Fibroblast of mammary gland (primary cell): Measurements from ENCODE around the gene SLC27A4.

Source experiments
- DNase-seq: peaks from one replicate; pipeline ENCODE4 v3.0.0-alpha.2; 2010; ENCODE audit warnings: low read depth
- H3K4me3 ChIP-seq: 2 replicates; pipeline ENCODE4 v1.5.1; 2011; ENCODE audit warnings: low read depth, mild to moderate bottlenecking, low read length, moderate library complexity; ENCODE audit not compliant: control insufficient read depth
- TF ChIP-seq, protein P1 (sequence below): conservative IDR thresholded peaks from 2 replicates; pipeline ENCODE4 v1.5.1; 2011; ENCODE audit warnings: low read depth, low read length, inconsistent platforms; ENCODE audit not compliant: control insufficient read depth, insufficient read depth

The SLC27A4 gene

DNA sequence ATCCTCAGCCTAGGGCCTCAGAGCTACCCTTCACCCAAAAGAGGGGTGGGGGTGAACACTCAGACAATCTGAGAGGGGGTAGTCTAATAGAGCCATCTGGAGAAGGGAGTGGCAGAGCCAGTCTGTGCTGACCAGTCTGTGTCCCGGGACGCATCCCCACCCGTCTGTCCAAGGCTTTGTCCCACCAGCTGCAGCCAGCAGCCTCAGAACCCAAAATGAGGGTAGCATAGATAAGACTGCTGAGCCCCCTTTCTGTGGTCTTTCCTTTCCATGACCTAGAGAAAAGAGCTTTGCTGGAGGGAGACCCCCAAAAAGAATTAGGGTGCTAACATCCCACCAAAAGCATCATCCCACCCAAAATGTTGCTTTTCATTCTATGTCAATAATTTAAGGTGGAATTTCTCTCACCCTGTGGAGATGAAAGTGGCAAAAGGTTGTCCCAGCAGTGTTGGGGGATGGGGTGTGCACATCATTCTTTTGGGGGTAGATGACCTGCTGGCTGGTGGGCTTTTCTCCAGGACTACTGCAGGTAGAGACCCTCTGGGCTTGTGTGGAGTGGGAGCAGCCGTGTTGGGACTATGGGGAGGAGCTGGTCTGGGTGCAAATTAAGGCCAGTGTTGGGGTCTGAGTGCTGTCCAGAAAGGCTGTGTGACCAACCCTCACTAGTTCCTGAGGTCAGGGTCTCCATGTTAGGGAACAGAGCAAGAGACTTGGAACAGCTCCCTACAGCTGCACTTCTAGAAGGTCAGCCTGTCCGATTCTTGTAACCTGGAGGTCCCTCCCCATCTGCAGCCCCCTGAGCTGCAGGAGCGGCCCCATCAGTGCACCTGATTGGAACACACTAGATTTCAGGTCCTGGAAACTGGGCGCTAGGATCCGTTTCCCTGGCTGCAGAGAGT, 50.7 kb downstream of the SLC27A4 start:
- TF ChIP-seq, protein P1, sequence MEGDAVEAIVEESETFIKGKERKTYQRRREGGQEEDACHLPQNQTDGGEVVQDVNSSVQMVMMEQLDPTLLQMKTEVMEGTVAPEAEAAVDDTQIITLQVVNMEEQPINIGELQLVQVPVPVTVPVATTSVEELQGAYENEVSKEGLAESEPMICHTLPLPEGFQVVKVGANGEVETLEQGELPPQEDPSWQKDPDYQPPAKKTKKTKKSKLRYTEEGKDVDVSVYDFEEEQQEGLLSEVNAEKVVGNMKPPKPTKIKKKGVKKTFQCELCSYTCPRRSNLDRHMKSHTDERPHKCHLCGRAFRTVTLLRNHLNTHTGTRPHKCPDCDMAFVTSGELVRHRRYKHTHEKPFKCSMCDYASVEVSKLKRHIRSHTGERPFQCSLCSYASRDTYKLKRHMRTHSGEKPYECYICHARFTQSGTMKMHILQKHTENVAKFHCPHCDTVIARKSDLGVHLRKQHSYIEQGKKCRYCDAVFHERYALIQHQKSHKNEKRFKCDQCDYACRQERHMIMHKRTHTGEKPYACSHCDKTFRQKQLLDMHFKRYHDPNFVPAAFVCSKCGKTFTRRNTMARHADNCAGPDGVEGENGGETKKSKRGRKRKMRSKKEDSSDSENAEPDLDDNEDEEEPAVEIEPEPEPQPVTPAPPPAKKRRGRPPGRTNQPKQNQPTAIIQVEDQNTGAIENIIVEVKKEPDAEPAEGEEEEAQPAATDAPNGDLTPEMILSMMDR: no peak
- H3K4me3 ChIP-seq: no peak overlapping the region
- DNase-seq: no peak

DNA sequence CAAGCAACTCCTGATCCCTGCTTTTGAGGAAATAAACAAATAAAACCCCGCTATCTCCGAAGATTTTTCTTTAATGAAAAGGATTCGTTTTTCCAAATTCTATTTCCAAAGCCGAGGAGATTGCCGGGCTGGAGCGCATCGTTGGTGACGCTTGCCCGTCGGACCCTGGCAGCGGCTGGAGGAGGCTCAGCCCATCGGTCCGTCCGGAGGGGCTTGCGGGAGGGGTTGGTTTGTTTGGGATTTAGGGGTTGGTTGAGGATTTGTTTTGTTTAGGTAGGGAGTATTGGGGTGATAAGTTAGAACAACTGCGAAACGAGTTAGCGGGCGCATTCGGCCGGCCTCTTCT, 51.6 kb downstream of the SLC27A4 start:
- H3K4me3 ChIP-seq: no peak overlapping the region
- DNase-seq: no peak
- TF ChIP-seq, protein P1: no peak

DNA sequence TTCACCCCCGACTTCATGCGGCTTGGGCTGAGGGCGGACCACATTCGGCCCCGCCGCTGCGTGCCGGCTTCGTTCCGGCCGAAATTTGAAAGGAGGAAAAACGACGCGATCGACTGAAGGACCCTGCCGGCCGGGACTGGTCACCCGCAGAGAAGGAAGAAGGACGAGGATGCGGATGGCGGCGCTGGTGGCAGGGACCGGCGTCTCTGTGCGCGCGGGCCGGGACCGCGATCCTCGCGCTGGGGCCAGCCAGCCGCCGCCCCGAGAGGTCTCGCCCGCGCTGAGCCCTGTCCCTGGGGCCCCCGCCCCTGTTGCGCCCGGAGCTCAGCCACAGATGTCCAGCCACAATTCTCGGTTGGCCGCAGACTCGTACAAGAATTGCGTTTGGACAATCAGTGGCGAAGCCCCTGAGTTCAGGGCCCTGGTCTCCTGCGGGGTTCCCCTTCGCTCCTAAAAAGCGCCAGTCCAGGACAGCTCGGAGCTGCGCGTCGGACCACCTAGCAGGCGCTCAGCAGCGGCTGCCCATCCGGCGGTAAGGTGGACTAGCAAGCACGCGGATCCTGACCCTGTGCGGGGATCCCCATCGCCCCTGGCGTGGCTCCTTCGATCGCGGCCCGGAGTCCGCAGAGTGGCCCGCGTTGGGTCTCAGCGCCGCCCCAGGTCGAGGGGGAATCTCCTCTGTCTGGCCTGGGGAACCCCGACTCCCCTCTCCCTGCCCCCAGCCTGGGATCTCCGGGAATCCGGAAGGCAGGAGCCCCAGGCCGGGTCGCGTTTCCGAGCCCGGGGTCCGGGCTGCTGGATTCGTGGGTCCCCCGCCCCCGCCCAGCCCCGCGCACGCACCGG, 52.2 kb downstream of the SLC27A4 start:
- no peak for DNase-seq
- H3K4me3 ChIP-seq: no peak overlapping the region
- TF ChIP-seq, protein P1: no peak

DNA sequence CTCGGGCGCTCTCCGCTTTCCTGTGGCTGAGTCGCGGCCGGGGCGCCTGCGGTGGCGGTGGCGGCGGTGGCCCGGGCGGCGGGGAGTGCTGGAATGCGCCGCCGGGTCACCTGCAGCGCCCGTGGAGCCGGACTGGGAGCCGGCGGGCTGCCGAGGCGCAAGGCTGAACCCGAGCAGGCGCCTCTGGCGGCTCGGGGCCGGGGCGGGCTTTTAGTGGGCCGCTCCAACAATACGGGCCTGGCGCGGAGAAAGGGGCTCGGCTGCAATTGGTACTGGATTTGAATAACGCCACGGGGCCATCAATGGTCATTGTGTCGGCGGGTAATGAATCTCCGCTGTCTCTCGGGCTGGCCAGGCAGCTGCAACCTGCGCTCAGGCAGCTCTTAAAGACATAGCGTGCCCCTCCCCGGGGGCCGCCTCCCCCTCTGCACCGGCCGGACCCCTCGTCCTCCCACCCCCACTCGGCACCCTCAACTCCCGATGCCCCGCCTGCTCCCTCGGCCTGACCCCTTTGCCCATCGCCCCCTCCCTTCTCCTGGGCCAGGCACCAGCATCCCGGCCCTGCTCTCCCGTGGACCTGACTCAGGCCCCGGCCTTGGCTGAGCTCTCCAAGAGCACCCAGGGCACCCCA, 52.9 kb downstream of the SLC27A4 start:
- DNase-seq: no peak
- TF ChIP-seq, protein P1: no peak

DNA sequence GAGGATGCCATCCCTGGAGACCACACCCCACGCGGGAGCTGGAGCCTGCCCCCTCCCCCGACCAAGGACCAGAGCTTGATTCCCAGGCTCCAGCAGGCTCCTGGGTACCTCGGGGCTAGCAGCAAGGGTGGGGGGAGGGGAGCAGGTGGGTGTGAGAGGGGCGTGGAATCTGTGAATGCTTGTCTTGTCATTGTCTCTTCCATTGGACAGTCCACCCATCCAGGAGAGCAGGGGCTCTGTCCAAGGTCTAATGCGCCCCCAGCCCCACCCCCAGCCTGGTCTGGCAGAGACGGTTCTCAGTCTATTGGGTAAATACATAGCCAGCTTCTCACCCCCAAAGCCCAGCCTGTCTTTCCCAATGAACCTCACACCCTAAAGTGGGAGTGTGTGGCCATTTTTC, 53.6 kb downstream of the SLC27A4 start:
- no peak overlapping the region for H3K4me3 ChIP-seq
- TF ChIP-seq, protein P1: no peak
- no peak for DNase-seq

More for the DNA sequence above, 52.9 kb downstream of the SLC27A4 start:
- H3K4me3 ChIP-seq: no peak overlapping the region

DNA sequence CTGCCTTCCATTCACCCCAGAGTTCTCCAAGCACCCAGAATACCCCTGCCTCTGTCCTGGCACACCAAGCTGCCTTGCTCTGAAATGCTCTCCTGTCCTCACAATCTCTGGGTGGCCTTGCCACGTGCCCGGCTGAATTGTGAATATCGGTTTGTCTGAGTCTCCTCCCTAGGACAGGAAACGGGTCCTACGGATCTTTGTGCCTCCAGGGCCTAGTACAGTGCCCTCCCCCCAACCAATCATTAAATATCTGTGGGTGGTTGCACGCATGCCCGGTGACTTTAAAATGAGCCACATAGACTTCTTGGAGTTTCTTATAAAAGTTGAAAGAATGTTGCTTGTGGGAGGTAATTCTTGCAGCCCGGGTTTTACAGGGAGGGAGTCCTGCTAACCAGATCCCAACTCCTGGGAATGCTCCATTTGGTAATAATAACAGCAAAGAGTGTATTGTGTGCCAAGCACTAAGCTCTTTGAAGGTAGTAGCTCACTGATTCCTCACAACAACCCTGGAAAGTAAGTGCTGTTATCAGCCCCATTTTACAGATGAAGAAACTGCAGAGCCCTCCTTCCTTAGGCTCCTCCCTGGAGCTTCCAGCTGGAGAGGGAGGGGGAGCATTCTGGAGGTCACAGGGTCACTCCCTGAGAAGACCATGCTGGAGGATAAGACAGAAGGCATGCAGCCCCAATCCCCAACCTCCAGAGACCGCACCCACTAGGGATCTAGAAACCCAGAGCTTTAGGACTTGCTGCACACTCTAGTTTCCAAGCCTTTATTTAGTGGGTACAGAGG, 54.2 kb downstream of the SLC27A4 start:
- TF ChIP-seq, protein P1: no peak
- no peak for DNase-seq
- H3K4me3 ChIP-seq: no peak overlapping the region
